PC-9 (cell line): ENCODE results near the gene EEPD1. TPM values are rescaled to one million over a fixed set of nuclear protein-coding genes. Genes with fewer than 3 reads are reported as not detected.
A peak's percentile ranks its signal among the peaks of the same experiment; 100 is the strongest.

Experiments
- BruUV-seq: library from RNA; stranded (reverse); fragments of 400-500 nt; replicated peaks from 2 replicates; lab custom pipeline; 2021; lab: Mats Ljungman, UMichigan
- CTCF ChIA-PET: fragments of 300-600 bp; sonication (Branson Sonifier 250); formaldehyde crosslinking; loops from one replicate; lab custom pipeline; 2022; ENCODE audit warnings: antibody characterized with exemption; lab: Charles Lee
- POLR2A ChIA-PET: fragments of 300-600 bp; sonication (Branson Sonifier 250); formaldehyde crosslinking; loops from one replicate; lab custom pipeline; 2022; ENCODE audit warnings: antibody characterized with exemption; ENCODE audit not compliant: unreplicated experiment; lab: Charles Lee
- DNase-seq, 2 experiments: peaks; one replicate each; pipeline versions ENCODE4 v3.0.0 to v3.0.0-alpha.2; 2015 to 2022; ENCODE audit warnings: mixed read lengths in 1 of 2
- H2AFZ ChIP-seq: fragments of 200-600 bp; sonication (generic); 2 replicates; pipeline ENCODE4 v1.8.1; 2017; ENCODE audit warnings: antibody characterized with exemption
- H3F3A ChIP-seq: fragments of 200-600 bp; sonication (generic); 2 replicates; pipeline ENCODE4 v1.8.1; 2017; ENCODE audit warnings: antibody characterized with exemption, mild to moderate bottlenecking, low read depth; ENCODE audit not compliant: insufficient read depth
- H3K27ac ChIP-seq: fragments of 200-600 bp; sonication (generic); 2 replicates; pipeline ENCODE4 v1.6.1; 2016; ENCODE audit warnings: mixed run types
- H3K27me3 ChIP-seq: fragments of 200-600 bp; sonication (generic); 2 replicates; pipeline ENCODE4 v1.6.1; 2016; ENCODE audit warnings: low read depth, mixed run types; ENCODE audit not compliant: insufficient read depth
- H3K36me3 ChIP-seq: fragments of 200-600 bp; sonication (generic); 2 replicates; pipeline ENCODE4 v1.6.1; 2016; ENCODE audit warnings: low read depth, mixed run types
- H3K4me1 ChIP-seq: fragments of 200-600 bp; sonication (generic); replicated peaks from 2 replicates; pipeline ENCODE4 v1.6.1; 2016; ENCODE audit warnings: mixed run types; ENCODE audit not compliant: insufficient read depth
- H3K4me2 ChIP-seq: fragments of 200-600 bp; sonication (generic); 2 replicates; pipeline ENCODE4 v1.6.1; 2017; ENCODE audit warnings: mixed run types
- H3K4me3 ChIP-seq: fragments of 200-600 bp; sonication (generic); 2 replicates; pipeline ENCODE4 v1.6.1; 2016; ENCODE audit warnings: mixed run types
- H3K79me2 ChIP-seq: fragments of 200-600 bp; sonication (generic); 2 replicates; pipeline ENCODE4 v1.6.1; 2017; ENCODE audit warnings: low read depth, mixed run types
- H3K9me2 ChIP-seq: fragments of 200-600 bp; sonication (generic); 2 replicates; pipeline ENCODE4 v1.8.1; 2017; ENCODE audit warnings: mild to moderate bottlenecking; ENCODE audit not compliant: insufficient read depth
- H3K9me3 ChIP-seq: fragments of 200-600 bp; sonication (generic); 2 replicates; pipeline ENCODE4 v1.8.1; 2016; ENCODE audit warnings: low read depth; ENCODE audit not compliant: insufficient read depth
- H4K20me1 ChIP-seq: fragments of 200-600 bp; sonication (generic); 2 replicates; pipeline ENCODE4 v1.8.1; 2017; ENCODE audit not compliant: insufficient read depth
- CTCF ChIP-seq: fragments of 200-600 bp; sonication (generic); conservative IDR thresholded peaks from 2 replicates; pipeline ENCODE4 v1.6.1; 2017; ENCODE audit warnings: mixed run types, antibody characterized with exemption, mild to moderate bottlenecking, moderate library complexity
- EZH2 ChIP-seq: fragments of 200-600 bp; sonication (generic); IDR thresholded peaks from 2 replicates; pipeline ENCODE4 v1.8.0; 2017; ENCODE audit warnings: antibody characterized with exemption, low read depth
- intact Hi-C: fragments of 100-400 bp; cut with micrococcal nuclease; formaldehyde crosslinking; loops from one replicate; pipeline ENCODE4 v1.10.0; 2022; ENCODE audit not compliant: unreplicated experiment
- total RNA-seq: library from RNA; stranded (reverse); gene quantifications from 2 replicates; pipeline ENCODE4 v1.2.3, GENCODE V29; 2021

EEPD1 gene
- total RNA-seq, 1 experiment from 2014 or later = 6.0 TPM

- Histone ChIP-seq H3K36me3 (no peaks in the 10 kb centered on the region), H2AFZ (no peak overlapping the region), H3K79me2 (no peaks in the 10 kb centered on the region), H3K4me2 (no peak overlapping the region), H3K4me3 (no peak overlapping the region), H3K27ac (no peak overlapping the region), H3K9me2 (no peaks in the 10 kb centered on the region), H4K20me1 (no peaks in the 10 kb centered on the region), H3F3A (peaks cover 11% of the 10 kb centered on the region; the same call in 1 of the 2 replicates), H3K9me3 (no peaks in the 10 kb centered on the region), H3K27me3 (no peaks in the 10 kb centered on the region), H3K4me1 (peaks cover 37% of the 10 kb centered on the region)
- CTCF ChIA-PET = no interaction called here
- no peak for DNase-seq
- POLR2A ChIA-PET = no interaction called here
- BruUV-seq = no TSS peak
- intact Hi-C loops = no loop called here
- TF ChIP-seq EZH2 (no peak), CTCF (no peak)
Measured at GRCh38 chr7:36261019-36261754, 108.1 kb downstream of the EEPD1 start.

- Histone ChIP-seq H3K36me3 (no peaks in the 10 kb centered on the region), H3K27ac (no peak overlapping the region), H3F3A (peaks cover 11% of the 10 kb centered on the region; the same call in 1 of the 2 replicates), H3K9me2 (no peaks in the 10 kb centered on the region), H3K4me3 (no peak overlapping the region), H3K27me3 (no peaks in the 10 kb centered on the region), H3K9me3 (no peaks in the 10 kb centered on the region), H3K79me2 (no peaks in the 10 kb centered on the region), H3K4me2 (0 out of 2 replicates have a peak overlapping the region, but pooled peaks have one; percentile 5), H3K4me1 (peaks cover 41% of the 10 kb centered on the region), H4K20me1 (no peaks in the 10 kb centered on the region), H2AFZ (no peak overlapping the region)
- CTCF ChIA-PET = no interaction called here
- intact Hi-C loops = no loop called here
- no peak for TF ChIP-seq EZH2
- no peak for TF ChIP-seq CTCF
- DNase-seq = no peak
- POLR2A ChIA-PET = no interaction called here
- no TSS peak for BruUV-seq
Measured at GRCh38 chr7:36262309-36263094, 109.4 kb downstream of the EEPD1 start.

- intact Hi-C loops = no loop called here
- no peak for TF ChIP-seq EZH2
- H3K9me2 ChIP-seq = no peaks in the 10 kb centered on the region
- no peaks in the 10 kb centered on the region for H3K79me2 ChIP-seq
- ChIA-PET POLR2A (no interaction called here), CTCF (no interaction called here)
- H3K36me3 ChIP-seq = no peaks in the 10 kb centered on the region
- BruUV-seq = no TSS peak
- peaks cover 35% of the 10 kb centered on the region for H3K4me1 ChIP-seq
- no peak overlapping the region for H2AFZ ChIP-seq
- no peak overlapping the region for H3K27ac ChIP-seq
- H3K4me3 ChIP-seq = no peak overlapping the region
- no peaks in the 10 kb centered on the region for H3K9me3 ChIP-seq
- H3K4me2 ChIP-seq = no peak overlapping the region
- no peaks in the 10 kb centered on the region for H4K20me1 ChIP-seq
- peaks cover 11% of the 10 kb centered on the region; the same call in 1 of the 2 replicates for H3F3A ChIP-seq
- H3K27me3 ChIP-seq = no peaks in the 10 kb centered on the region
- DNase-seq = no peak
Measured at GRCh38 chr7:36263095-36263484, 110.0 kb downstream of the EEPD1 start.
